ENCODE data around the gene AVPI1.

AVPI1 gene

DNA sequence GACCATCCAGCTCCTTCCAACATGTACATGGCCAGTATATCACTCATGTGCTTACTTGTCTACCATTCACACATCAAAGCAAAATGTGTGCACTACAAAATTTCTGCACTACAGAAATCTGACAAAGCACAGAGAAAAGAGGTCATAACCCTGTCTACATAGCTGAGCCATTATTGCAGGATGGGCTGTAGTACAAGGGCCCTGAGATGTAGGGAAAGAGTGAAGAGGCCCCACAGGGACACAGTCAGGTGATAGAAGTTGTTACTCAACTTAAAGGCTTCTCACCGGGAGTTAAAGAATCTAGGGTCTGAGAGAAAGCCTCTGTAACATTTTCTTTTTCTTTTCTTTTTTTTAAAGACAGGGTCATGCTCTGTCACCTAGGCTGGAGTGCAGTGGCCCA lies 17.5 kb downstream of the AVPI1 start:
- no peaks in the 10 kb centered on the region for H3K36me3 ChIP-seq (replicated peaks; ENCODE audit: insufficient read depth, low read length)
- H2AFZ ChIP-seq (ENCODE audit: low read length), result no peak overlapping the region
- no peak for DNase-seq
- H3K4me1 ChIP-seq (ENCODE audit: low read length), result no peaks in the 10 kb centered on the region
- H3F3A ChIP-seq (ENCODE audit: insufficient read depth, low read length), result no peaks in the 10 kb centered on the region
- H3K4me2 ChIP-seq (ENCODE audit: low read depth, low read length), result no peak overlapping the region
- H3K9ac ChIP-seq (ENCODE audit: low read length), result no peak overlapping the region
- no peaks in the 10 kb centered on the region for H4K20me1 ChIP-seq (ENCODE audit: insufficient read depth, low read length)
- H3K27me3 ChIP-seq (replicated peaks; ENCODE audit: insufficient read depth, low read length), result no peaks in the 10 kb centered on the region
- H3K79me2 ChIP-seq (ENCODE audit: low read length), result no peaks in the 10 kb centered on the region
- H3K9me2 ChIP-seq (replicated peaks; ENCODE audit: insufficient read depth, low read length), result no peaks in the 10 kb centered on the region
- TF ChIP-seq EZH2 (optimal IDR thresholded peaks at IDR 0.05; ENCODE audit: low read depth, low read length) (no peak), EZH2phosphoT487 (IDR thresholded peaks at IDR 0.05; ENCODE audit: low read length) (no peak)
- TF ChIP-seq, protein P1, sequence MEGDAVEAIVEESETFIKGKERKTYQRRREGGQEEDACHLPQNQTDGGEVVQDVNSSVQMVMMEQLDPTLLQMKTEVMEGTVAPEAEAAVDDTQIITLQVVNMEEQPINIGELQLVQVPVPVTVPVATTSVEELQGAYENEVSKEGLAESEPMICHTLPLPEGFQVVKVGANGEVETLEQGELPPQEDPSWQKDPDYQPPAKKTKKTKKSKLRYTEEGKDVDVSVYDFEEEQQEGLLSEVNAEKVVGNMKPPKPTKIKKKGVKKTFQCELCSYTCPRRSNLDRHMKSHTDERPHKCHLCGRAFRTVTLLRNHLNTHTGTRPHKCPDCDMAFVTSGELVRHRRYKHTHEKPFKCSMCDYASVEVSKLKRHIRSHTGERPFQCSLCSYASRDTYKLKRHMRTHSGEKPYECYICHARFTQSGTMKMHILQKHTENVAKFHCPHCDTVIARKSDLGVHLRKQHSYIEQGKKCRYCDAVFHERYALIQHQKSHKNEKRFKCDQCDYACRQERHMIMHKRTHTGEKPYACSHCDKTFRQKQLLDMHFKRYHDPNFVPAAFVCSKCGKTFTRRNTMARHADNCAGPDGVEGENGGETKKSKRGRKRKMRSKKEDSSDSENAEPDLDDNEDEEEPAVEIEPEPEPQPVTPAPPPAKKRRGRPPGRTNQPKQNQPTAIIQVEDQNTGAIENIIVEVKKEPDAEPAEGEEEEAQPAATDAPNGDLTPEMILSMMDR (IDR thresholded peaks at IDR 0.05; ENCODE audit: low read length), result no peak
- no peak overlapping the region for H3K4me3 ChIP-seq (ENCODE audit: low read length)
- H3K27ac ChIP-seq (ENCODE audit: low read length), result no peak overlapping the region
- no peaks in the 10 kb centered on the region for H3K9me3 ChIP-seq (replicated peaks; ENCODE audit: insufficient read depth, low read length)

DNA sequence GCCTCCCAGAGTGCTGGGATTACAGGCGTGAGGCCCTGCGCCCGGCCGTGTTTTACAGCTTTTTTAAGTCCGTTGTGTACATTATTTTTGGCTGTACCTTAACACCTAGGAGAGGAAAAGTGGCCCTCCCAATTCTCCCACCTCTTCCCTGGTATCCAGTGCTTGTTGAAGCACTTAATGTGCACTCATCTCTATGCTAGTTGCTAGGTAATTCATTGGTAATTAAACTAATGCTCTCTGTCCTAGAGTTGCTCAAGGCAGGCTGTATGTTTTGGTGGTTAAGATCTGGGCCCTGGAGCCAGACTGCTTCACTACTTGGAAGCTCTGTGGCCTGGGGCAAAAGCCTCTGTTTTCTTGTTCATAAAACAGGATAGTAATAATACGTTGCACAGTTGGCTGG lies 19.6 kb downstream of the AVPI1 start:
- no peak for DNase-seq
- Histone ChIP-seq H3K27me3 (replicated peaks; ENCODE audit: insufficient read depth, low read length) (no peaks in the 10 kb centered on the region), H3F3A (ENCODE audit: insufficient read depth, low read length) (no peaks in the 10 kb centered on the region), H2AFZ (ENCODE audit: low read length) (no peak overlapping the region), H3K9me3 (replicated peaks; ENCODE audit: insufficient read depth, low read length) (no peaks in the 10 kb centered on the region), H3K9ac (ENCODE audit: low read length) (no peak overlapping the region), H3K4me2 (ENCODE audit: low read depth, low read length) (no peak overlapping the region), H3K27ac (ENCODE audit: low read length) (no peak overlapping the region), H3K9me2 (replicated peaks; ENCODE audit: insufficient read depth, low read length) (no peaks in the 10 kb centered on the region), H3K36me3 (replicated peaks; ENCODE audit: insufficient read depth, low read length) (no peaks in the 10 kb centered on the region), H3K4me3 (ENCODE audit: low read length) (no peak overlapping the region), H3K79me2 (ENCODE audit: low read length) (no peaks in the 10 kb centered on the region), H3K4me1 (ENCODE audit: low read length) (no peaks in the 10 kb centered on the region), H4K20me1 (ENCODE audit: insufficient read depth, low read length) (no peaks in the 10 kb centered on the region)
- TF ChIP-seq EZH2phosphoT487 (IDR thresholded peaks at IDR 0.05; ENCODE audit: low read length) (no peak), EZH2 (optimal IDR thresholded peaks at IDR 0.05; ENCODE audit: low read depth, low read length) (no peak)
- TF ChIP-seq, protein P1 (IDR thresholded peaks at IDR 0.05; ENCODE audit: low read length), result no peak

DNA sequence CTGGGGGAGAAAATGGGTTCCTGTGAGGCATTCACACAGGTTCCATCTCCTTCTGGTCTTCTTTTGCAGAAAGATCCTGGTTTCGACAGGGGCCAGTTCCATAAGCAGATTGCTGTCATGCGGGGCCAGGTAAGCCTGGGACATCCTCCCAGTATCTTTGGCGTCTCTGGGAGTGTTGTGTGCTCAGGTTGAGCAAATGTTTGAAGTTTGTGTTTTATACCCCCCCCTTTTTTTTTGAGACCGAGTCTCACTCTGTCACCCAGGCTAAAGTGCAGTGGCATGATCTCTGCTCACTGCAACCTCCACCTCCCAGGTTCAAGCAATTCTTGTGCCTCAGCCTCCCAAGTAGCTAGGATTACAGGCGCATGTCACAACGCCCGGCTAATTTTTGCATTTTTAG lies 20.0 kb downstream of the AVPI1 start:
- no peak overlapping the region for H3K4me3 ChIP-seq (ENCODE audit: low read length)
- H3K9me2 ChIP-seq (replicated peaks; ENCODE audit: insufficient read depth, low read length), result no peaks in the 10 kb centered on the region

More for the DNA sequence above, 20.0 kb downstream of the AVPI1 start:
- Histone ChIP-seq H4K20me1 (ENCODE audit: insufficient read depth, low read length) (no peaks in the 10 kb centered on the region), H3K4me2 (ENCODE audit: low read depth, low read length) (no peak overlapping the region), H3K9ac (ENCODE audit: low read length) (no peak overlapping the region), H2AFZ (ENCODE audit: low read length) (no peak overlapping the region), H3K4me1 (ENCODE audit: low read length) (no peaks in the 10 kb centered on the region), H3K79me2 (ENCODE audit: low read length) (no peaks in the 10 kb centered on the region), H3K9me3 (replicated peaks; ENCODE audit: insufficient read depth, low read length) (no peaks in the 10 kb centered on the region), H3K27ac (ENCODE audit: low read length) (no peak overlapping the region), H3K36me3 (replicated peaks; ENCODE audit: insufficient read depth, low read length) (no peaks in the 10 kb centered on the region), H3F3A (ENCODE audit: insufficient read depth, low read length) (no peaks in the 10 kb centered on the region), H3K27me3 (replicated peaks; ENCODE audit: insufficient read depth, low read length) (no peaks in the 10 kb centered on the region)
- DNase-seq, result no peak
- TF ChIP-seq EZH2 (optimal IDR thresholded peaks at IDR 0.05; ENCODE audit: low read depth, low read length) (no peak), EZH2phosphoT487 (IDR thresholded peaks at IDR 0.05; ENCODE audit: low read length) (no peak)
- TF ChIP-seq, protein P1 (IDR thresholded peaks at IDR 0.05; ENCODE audit: low read length), result no peak
